Loucy (cell line): ENCODE data around the gene P3H1.

Experiments used
- H2AFZ ChIP-seq: fragments of 200-600 bp; sonication (generic); 2 replicates; pipeline ENCODE4 v1.6.0; 2016; ENCODE audit warnings: antibody characterized with exemption, mild to moderate bottlenecking, low read length, moderate library complexity
- H3F3A ChIP-seq: fragments of 200-600 bp; 2 replicates; pipeline ENCODE4 v1.6.0; 2016; ENCODE audit warnings: antibody characterized with exemption, low read depth, mild to moderate bottlenecking
- H3K27me3 ChIP-seq: fragments of 200-600 bp; sonication (generic); 2 replicates; pipeline ENCODE4 v1.6.1; 2014; ENCODE audit warnings: low read length, mild to moderate bottlenecking; ENCODE audit not compliant: insufficient read depth, poor library complexity, severe bottlenecking
- H3K36me3 ChIP-seq: fragments of 200-600 bp; sonication (generic); 2 replicates; pipeline ENCODE4 v1.6.1; 2016; ENCODE audit warnings: low read length; ENCODE audit not compliant: insufficient read depth
- H3K4me1 ChIP-seq: fragments of 200-600 bp; sonication (generic); 2 replicates; pipeline ENCODE4 v1.5.1; 2014; ENCODE audit warnings: low read length, mild to moderate bottlenecking; ENCODE audit not compliant: insufficient read depth, poor library complexity, severe bottlenecking
- H3K4me2 ChIP-seq: fragments of 200-600 bp; sonication (generic); 2 replicates; pipeline ENCODE4 v1.6.0; 2014; ENCODE audit warnings: antibody characterized with exemption, low read length, low read depth, mild to moderate bottlenecking; ENCODE audit not compliant: poor library complexity, severe bottlenecking
- H3K4me3 ChIP-seq: fragments of 200-600 bp; sonication (generic); 2 replicates; pipeline ENCODE4 v1.5.1; 2014; ENCODE audit warnings: low read length, mild to moderate bottlenecking, mixed read lengths; ENCODE audit not compliant: poor library complexity, severe bottlenecking
- H3K79me2 ChIP-seq: fragments of 200-600 bp; sonication (generic); 2 replicates; pipeline ENCODE4 v1.6.1; 2014; ENCODE audit warnings: low read length; ENCODE audit not compliant: insufficient read depth
- H3K9ac ChIP-seq: fragments of 200-600 bp; sonication (generic); 2 replicates; pipeline ENCODE4 v1.6.0; 2014; ENCODE audit warnings: mild to moderate bottlenecking, low read depth, low read length, moderate library complexity; ENCODE audit not compliant: poor library complexity, severe bottlenecking
- H3K9me2 ChIP-seq: fragments of 200-600 bp; sonication (generic); replicated peaks from 2 replicates; pipeline ENCODE4 v1.6.1; 2016; ENCODE audit warnings: low read depth, low read length, mixed read lengths
- H3K9me3 ChIP-seq: fragments of 200-600 bp; sonication (generic); 2 replicates; pipeline ENCODE4 v1.6.1; 2014; ENCODE audit warnings: mild to moderate bottlenecking, antibody characterized with exemption, low read length, low read depth; ENCODE audit not compliant: insufficient read depth
- H4K20me1 ChIP-seq: fragments of 200-600 bp; sonication (generic); 2 replicates; pipeline ENCODE4 v1.6.0; 2014; ENCODE audit warnings: antibody characterized with exemption, low read length, mild to moderate bottlenecking; ENCODE audit not compliant: insufficient read depth, poor library complexity, severe bottlenecking
- CTCF ChIP-seq: fragments of 200-600 bp; sonication (generic); conservative IDR thresholded peaks from 2 replicates; pipeline ENCODE4 v1.5.1; 2014; ENCODE audit warnings: mild to moderate bottlenecking, antibody characterized with exemption, low read length
- EZH2phosphoT487 ChIP-seq: fragments of 200-600 bp; IDR thresholded peaks from 2 replicates; pipeline ENCODE4 v1.6.1; 2018; ENCODE audit warnings: antibody characterized with exemption, mild to moderate bottlenecking, moderate library complexity, borderline replicate concordance

The P3H1 gene

DNA sequence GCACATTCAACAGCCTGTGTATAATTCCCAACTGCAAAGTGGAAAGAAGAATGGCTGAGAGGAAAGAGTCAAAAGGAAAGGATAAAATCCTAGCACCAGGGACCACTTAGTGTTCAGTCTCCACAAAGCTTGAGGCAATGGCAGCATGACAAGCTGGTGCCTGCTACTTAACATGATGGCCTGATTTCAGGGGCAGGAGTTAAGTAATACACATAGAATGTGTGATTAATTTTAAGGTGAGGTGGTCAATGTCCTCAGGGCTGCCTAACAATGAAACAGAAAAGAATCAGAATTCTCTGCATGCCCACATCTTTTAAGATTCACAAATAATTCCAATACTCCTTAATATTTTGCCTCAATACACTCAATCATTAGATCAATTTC lies 8.9 kb downstream of the P3H1 start:
- Histone ChIP-seq H2AFZ (no peak overlapping the region), H3F3A (no peaks in the 10 kb centered on the region), H3K4me2 (no peak overlapping the region), H4K20me1 (no peaks in the 10 kb centered on the region), H3K79me2 (no peaks in the 10 kb centered on the region; the same call in 1 of the 2 replicates), H3K4me3 (no peak overlapping the region), H3K9me3 (no peaks in the 10 kb centered on the region), H3K9me2 (no peaks in the 10 kb centered on the region), H3K36me3 (peaks cover 48% of the 10 kb centered on the region; the same call in 1 of the 2 replicates), H3K9ac (no peak overlapping the region), H3K27me3 (no peaks in the 10 kb centered on the region), H3K4me1 (peaks cover 7% of the 10 kb centered on the region)
- no peak for TF ChIP-seq CTCF
- TF ChIP-seq EZH2phosphoT487 = no peak

- Histone ChIP-seq H4K20me1 (no peaks in the 10 kb centered on the region), H3K9me2 (no peaks in the 10 kb centered on the region), H3K79me2 (no peaks in the 10 kb centered on the region), H3K4me1 (no peaks in the 10 kb centered on the region), H3F3A (no peaks in the 10 kb centered on the region), H3K36me3 (peaks cover 53% of the 10 kb centered on the region; the same call in 1 of the 2 replicates), H3K27me3 (no peaks in the 10 kb centered on the region), H3K9me3 (no peaks in the 10 kb centered on the region), H3K4me2 (no peak overlapping the region), H3K4me3 (no peak overlapping the region), H3K9ac (no peak overlapping the region), H2AFZ (no peak overlapping the region)
- no peak for TF ChIP-seq EZH2phosphoT487
- TF ChIP-seq CTCF = peak; percentile 77
These were observed 9.6 kb downstream of the P3H1 start for GRCh38 chr1:42756956-42757891.

- no peak overlapping the region for H3K4me2 ChIP-seq
- no peak overlapping the region for H2AFZ ChIP-seq
- H3K9me3 ChIP-seq = no peaks in the 10 kb centered on the region
- H3F3A ChIP-seq = no peaks in the 10 kb centered on the region
- H3K36me3 ChIP-seq = peaks cover 56% of the 10 kb centered on the region; the same call in 1 of the 2 replicates
- no peak overlapping the region for H3K9ac ChIP-seq
- no peaks in the 10 kb centered on the region for H3K27me3 ChIP-seq
- H3K4me3 ChIP-seq = no peak overlapping the region
- no peaks in the 10 kb centered on the region for H3K9me2 ChIP-seq
- H3K79me2 ChIP-seq = no peaks in the 10 kb centered on the region
- TF ChIP-seq CTCF (no peak), EZH2phosphoT487 (no peak)
- no peaks in the 10 kb centered on the region for H3K4me1 ChIP-seq
- H4K20me1 ChIP-seq = no peaks in the 10 kb centered on the region
These were observed 13.8 kb downstream of the P3H1 start for GRCh38 chr1:42753070-42753469.
